GM18858 (cell line): ENCODE measurements around the gene ATF7.
A peak's percentile ranks its signal among the peaks of the same experiment; 100 is the strongest.

ENCODE experiments used
- ATAC-seq: cut with Tn5 transposase; IDR thresholded peaks from one replicate; pipeline ENCODE4 v1.9.1; 2021; ENCODE audit not compliant: unreplicated experiment

The ATF7 gene

GRCh38 chr12:53502983-53503728, 123.0 kb downstream of the ATF7 start:
- ATAC-seq, result no peak

- ATAC-seq, result no peak
Observed at GRCh38 chr12:53502331-53502730, 123.9 kb downstream of the ATF7 start.

GRCh38 chr12:53501615-53502181, 124.5 kb downstream of the ATF7 start:
- ATAC-seq, result no peak

GRCh38 chr12:53500776-53501614, 125.2 kb downstream of the ATF7 start, which contains the start of gene TARBP2:
Gene TARBP2, plus strand, starts transcription at chr12:53501283. Its CDS starts 126 bp downstream, at chr12:53501409.
- ATAC-seq, result peak; percentile 59

- ATAC-seq, result no peak
Observed at GRCh38 chr12:53500142-53500775, 125.9 kb downstream of the ATF7 start.

- no peak for ATAC-seq
Observed at GRCh38 chr12:53499266-53500141, 126.7 kb downstream of the ATF7 start, which contains the start of gene MAP3K12. Gene MAP3K12, minus strand, starts transcription at chr12:53499458. Its CDS starts 12,067 bp downstream, at chr12:53487391.

- ATAC-seq, result no peak
Observed at GRCh38 chr12:53498235-53498630, 127.9 kb downstream of the ATF7 start.

- no peak for ATAC-seq
Observed at GRCh38 chr12:53497461-53497860, 128.7 kb downstream of the ATF7 start.

- no peak for ATAC-seq
Observed at GRCh38 chr12:53496752-53497032, 129.5 kb downstream of the ATF7 start.

- no peak for ATAC-seq
Observed at GRCh38 chr12:53495903-53496751, 130.1 kb downstream of the ATF7 start.

GRCh38 chr12:53493610-53494391, 132.4 kb downstream of the ATF7 start:
- no peak for ATAC-seq

GRCh38 chr12:53492830-53493609, 133.2 kb downstream of the ATF7 start:
- ATAC-seq, result peak; percentile 82

GRCh38 chr12:53492188-53492587, 134.0 kb downstream of the ATF7 start:
- ATAC-seq, result no peak

GRCh38 chr12:53489242-53489864, 136.8 kb downstream of the ATF7 start:
- no peak for ATAC-seq

- no peak for ATAC-seq
Observed at GRCh38 chr12:53486736-53487487, 139.3 kb downstream of the ATF7 start.

- no peak for ATAC-seq
Observed at GRCh38 chr12:53485955-53486735, 140.0 kb downstream of the ATF7 start.
